Neural cell (in vitro differentiated cells): ENCODE data around the gene LDB2. TPM values are rescaled to one million over a fixed set of nuclear protein-coding genes. Genes with fewer than 3 reads are reported as not detected.

Source experiments
- H2AFZ ChIP-seq: fragments of 200-600, 300-800 bp; sonication (generic), shearing (Covaris generic); 2 replicates; pipeline ENCODE4 v1.6.0; 2014; ENCODE audit warnings: low read depth, mild to moderate bottlenecking, antibody characterized with exemption, low read length, moderate library complexity
- H3F3A ChIP-seq: fragments of 200-600 bp; shearing (Covaris generic); 2 replicates; pipeline ENCODE4 v1.6.1; 2016; ENCODE audit warnings: mild to moderate bottlenecking, moderate library complexity, mixed read lengths, antibody characterized with exemption, low read length; ENCODE audit not compliant: insufficient read depth, poor library complexity, severe bottlenecking
- H3K27ac ChIP-seq: fragments of 200-600, 300-800 bp; sonication (generic), shearing (Covaris generic); 2 replicates; pipeline ENCODE4 v1.5.1; 2014; ENCODE audit warnings: mild to moderate bottlenecking, low read length, moderate library complexity
- H3K27me3 ChIP-seq: fragments of 300-800, 200-600 bp; sonication (generic), shearing (Covaris generic); 2 replicates; pipeline ENCODE4 v1.6.0; 2014; ENCODE audit warnings: mild to moderate bottlenecking, low read depth, low read length, moderate library complexity; ENCODE audit not compliant: insufficient read depth
- H3K36me3 ChIP-seq: fragments of 300-800, 200-600 bp; sonication (generic), shearing (Covaris generic); 2 replicates; pipeline ENCODE4 v1.5.1; 2014; ENCODE audit warnings: mild to moderate bottlenecking, antibody characterized with exemption, low read length, moderate library complexity; ENCODE audit not compliant: insufficient read depth
- H3K4me2 ChIP-seq: fragments of 300-800, 200-600 bp; sonication (generic), shearing (Covaris generic); 2 replicates; pipeline ENCODE4 v1.6.0; 2014; ENCODE audit warnings: mild to moderate bottlenecking, low read length
- H3K4me3 ChIP-seq: fragments of 300-800, 200-600 bp; sonication (generic), shearing (Covaris generic); 2 replicates; pipeline ENCODE4 v1.5.1; 2014; ENCODE audit warnings: mild to moderate bottlenecking, low read length, moderate library complexity
- H3K79me2 ChIP-seq: fragments of 200-600 bp; shearing (Covaris generic); replicated peaks from 2 replicates; pipeline ENCODE4 v1.6.0; 2014; ENCODE audit warnings: mild to moderate bottlenecking, low read length, moderate library complexity; ENCODE audit not compliant: insufficient read depth
- H3K9ac ChIP-seq: fragments of 300-800, 200-600 bp; sonication (generic), shearing (Covaris generic); 2 replicates; pipeline ENCODE4 v1.6.1; 2016; ENCODE audit warnings: mild to moderate bottlenecking, low read length, mixed read lengths
- H3K9me2 ChIP-seq: fragments of 200-600 bp; shearing (Covaris generic); 2 replicates; pipeline ENCODE4 v1.6.1; 2016; ENCODE audit warnings: mild to moderate bottlenecking, low read length, mixed read lengths; ENCODE audit not compliant: insufficient read depth
- H3K9me3 ChIP-seq: fragments of 200-600, 300-800 bp; sonication (generic), shearing (Covaris generic); 2 replicates; pipeline ENCODE4 v1.6.1; 2016; ENCODE audit warnings: mild to moderate bottlenecking, mixed run types, low read length, moderate library complexity, mixed read lengths
- H4K20me1 ChIP-seq: fragments of 200-600 bp; shearing (Covaris generic); 2 replicates; pipeline ENCODE4 v1.6.1; 2016; ENCODE audit warnings: mild to moderate bottlenecking, mixed run types; ENCODE audit not compliant: insufficient read depth
- EP300 ChIP-seq: fragments of 450-650 bp; conservative IDR thresholded peaks from 2 replicates; pipeline ENCODE4 v1.6.1; 2014; ENCODE audit warnings: antibody characterized with exemption, mild to moderate bottlenecking, moderate library complexity; ENCODE audit not compliant: poor library complexity, severe bottlenecking
- EZH2 ChIP-seq: fragments of 200-600, 300-800 bp; shearing (Covaris generic), sonication (generic); IDR thresholded peaks from 2 replicates; pipeline ENCODE4 v1.6.1; 2014; ENCODE audit warnings: antibody characterized with exemption, low read length, borderline replicate concordance, mild to moderate bottlenecking; ENCODE audit not compliant: insufficient read depth, poor library complexity, severe bottlenecking
- MXI1 ChIP-seq: fragments of 450-650 bp; conservative IDR thresholded peaks from 2 replicates; pipeline ENCODE4 v1.6.1; 2014; ENCODE audit warnings: antibody characterized with exemption, mild to moderate bottlenecking; ENCODE audit not compliant: poor library complexity, severe bottlenecking
- POLR2AphosphoS5 ChIP-seq: IDR thresholded peaks from 2 replicates; pipeline ENCODE4 v1.6.1; 2012
- RAD21 ChIP-seq: fragments of 450-650 bp; conservative IDR thresholded peaks from 2 replicates; pipeline ENCODE4 v1.6.1; 2014; ENCODE audit warnings: antibody characterized with exemption, mild to moderate bottlenecking, moderate library complexity
- SMC3 ChIP-seq: fragments of 450-650 bp; conservative IDR thresholded peaks from 2 replicates; pipeline ENCODE4 v1.6.1; 2014; ENCODE audit warnings: antibody characterized with exemption, mild to moderate bottlenecking, moderate library complexity; ENCODE audit not compliant: poor library complexity
- TAF1 ChIP-seq: IDR thresholded peaks from 2 replicates; pipeline ENCODE4 v1.6.1; 2012; ENCODE audit warnings: low read depth
- polyA plus RNA-seq: library from polyadenylated mRNA; depleted of rRNA; stranded (reverse); fragments of >200 nt; gene quantifications from 2 replicates; pipeline ENCODE4 v1.2.3, GENCODE V29; 2014
- TF ChIP-seq, protein P1 (sequence below): fragments of 450-650 bp; IDR thresholded peaks from 2 replicates; pipeline ENCODE4 v1.5.1; 2014; ENCODE audit warnings: antibody characterized with exemption, mild to moderate bottlenecking, moderate library complexity; ENCODE audit not compliant: poor library complexity, severe bottlenecking
- TF ChIP-seq, protein P2 (sequence below): IDR thresholded peaks from 2 replicates; pipeline ENCODE4 v1.6.1; 2012; ENCODE audit warnings: borderline replicate concordance

Gene LDB2
- polyA plus RNA-seq, 1 donor from 2014 or later: 58.9 TPM

- H3K27me3 ChIP-seq: no peaks in the 10 kb centered on the region
- H3K36me3 ChIP-seq: no peaks in the 10 kb centered on the region
- H4K20me1 ChIP-seq: no peaks in the 10 kb centered on the region
- no peaks in the 10 kb centered on the region for H3F3A ChIP-seq
- H3K9ac ChIP-seq: no peak overlapping the region
- no peak overlapping the region for H2AFZ ChIP-seq
- TF ChIP-seq POLR2AphosphoS5 (no peak), RAD21 (no peak), EP300 (no peak), SMC3 (no peak), EZH2 (no peak), TAF1 (no peak), MXI1 (no peak)
- TF ChIP-seq, protein P1, sequence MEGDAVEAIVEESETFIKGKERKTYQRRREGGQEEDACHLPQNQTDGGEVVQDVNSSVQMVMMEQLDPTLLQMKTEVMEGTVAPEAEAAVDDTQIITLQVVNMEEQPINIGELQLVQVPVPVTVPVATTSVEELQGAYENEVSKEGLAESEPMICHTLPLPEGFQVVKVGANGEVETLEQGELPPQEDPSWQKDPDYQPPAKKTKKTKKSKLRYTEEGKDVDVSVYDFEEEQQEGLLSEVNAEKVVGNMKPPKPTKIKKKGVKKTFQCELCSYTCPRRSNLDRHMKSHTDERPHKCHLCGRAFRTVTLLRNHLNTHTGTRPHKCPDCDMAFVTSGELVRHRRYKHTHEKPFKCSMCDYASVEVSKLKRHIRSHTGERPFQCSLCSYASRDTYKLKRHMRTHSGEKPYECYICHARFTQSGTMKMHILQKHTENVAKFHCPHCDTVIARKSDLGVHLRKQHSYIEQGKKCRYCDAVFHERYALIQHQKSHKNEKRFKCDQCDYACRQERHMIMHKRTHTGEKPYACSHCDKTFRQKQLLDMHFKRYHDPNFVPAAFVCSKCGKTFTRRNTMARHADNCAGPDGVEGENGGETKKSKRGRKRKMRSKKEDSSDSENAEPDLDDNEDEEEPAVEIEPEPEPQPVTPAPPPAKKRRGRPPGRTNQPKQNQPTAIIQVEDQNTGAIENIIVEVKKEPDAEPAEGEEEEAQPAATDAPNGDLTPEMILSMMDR: no peak
- TF ChIP-seq, protein P2, sequence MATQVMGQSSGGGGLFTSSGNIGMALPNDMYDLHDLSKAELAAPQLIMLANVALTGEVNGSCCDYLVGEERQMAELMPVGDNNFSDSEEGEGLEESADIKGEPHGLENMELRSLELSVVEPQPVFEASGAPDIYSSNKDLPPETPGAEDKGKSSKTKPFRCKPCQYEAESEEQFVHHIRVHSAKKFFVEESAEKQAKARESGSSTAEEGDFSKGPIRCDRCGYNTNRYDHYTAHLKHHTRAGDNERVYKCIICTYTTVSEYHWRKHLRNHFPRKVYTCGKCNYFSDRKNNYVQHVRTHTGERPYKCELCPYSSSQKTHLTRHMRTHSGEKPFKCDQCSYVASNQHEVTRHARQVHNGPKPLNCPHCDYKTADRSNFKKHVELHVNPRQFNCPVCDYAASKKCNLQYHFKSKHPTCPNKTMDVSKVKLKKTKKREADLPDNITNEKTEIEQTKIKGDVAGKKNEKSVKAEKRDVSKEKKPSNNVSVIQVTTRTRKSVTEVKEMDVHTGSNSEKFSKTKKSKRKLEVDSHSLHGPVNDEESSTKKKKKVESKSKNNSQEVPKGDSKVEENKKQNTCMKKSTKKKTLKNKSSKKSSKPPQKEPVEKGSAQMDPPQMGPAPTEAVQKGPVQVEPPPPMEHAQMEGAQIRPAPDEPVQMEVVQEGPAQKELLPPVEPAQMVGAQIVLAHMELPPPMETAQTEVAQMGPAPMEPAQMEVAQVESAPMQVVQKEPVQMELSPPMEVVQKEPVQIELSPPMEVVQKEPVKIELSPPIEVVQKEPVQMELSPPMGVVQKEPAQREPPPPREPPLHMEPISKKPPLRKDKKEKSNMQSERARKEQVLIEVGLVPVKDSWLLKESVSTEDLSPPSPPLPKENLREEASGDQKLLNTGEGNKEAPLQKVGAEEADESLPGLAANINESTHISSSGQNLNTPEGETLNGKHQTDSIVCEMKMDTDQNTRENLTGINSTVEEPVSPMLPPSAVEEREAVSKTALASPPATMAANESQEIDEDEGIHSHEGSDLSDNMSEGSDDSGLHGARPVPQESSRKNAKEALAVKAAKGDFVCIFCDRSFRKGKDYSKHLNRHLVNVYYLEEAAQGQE: no peak
- no peak overlapping the region for H3K4me2 ChIP-seq
- no peak overlapping the region for H3K27ac ChIP-seq
- H3K79me2 ChIP-seq: no peaks in the 10 kb centered on the region
- H3K4me3 ChIP-seq: no peak overlapping the region
- H3K9me2 ChIP-seq: no peaks in the 10 kb centered on the region
- no peaks in the 10 kb centered on the region for H3K9me3 ChIP-seq
These were observed 314.7 kb downstream of the LDB2 start for GRCh38 chr4:16583764-16584163.

DNA sequence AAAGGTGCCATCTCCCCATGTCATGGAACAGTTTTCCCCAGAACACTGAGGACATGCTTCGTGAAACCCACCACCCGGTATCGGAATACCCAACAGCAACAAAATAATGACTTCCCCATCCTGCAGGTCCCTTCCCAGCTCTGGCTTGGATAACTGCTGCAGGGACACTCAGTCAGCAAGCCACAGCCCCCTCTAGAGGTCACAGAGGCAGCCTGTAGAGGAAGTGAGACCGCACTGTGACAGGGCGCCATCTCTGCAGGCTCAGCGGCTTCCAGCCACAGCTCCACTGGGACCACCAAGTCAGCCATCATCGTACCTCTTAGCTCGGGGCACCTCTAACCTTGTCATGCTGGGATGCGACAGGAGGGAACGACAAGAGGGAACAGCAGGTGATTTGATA is 315.9 kb downstream of the LDB2 start:
- Histone ChIP-seq H3K79me2 (no peaks in the 10 kb centered on the region), H3K4me2 (no peak overlapping the region), H3F3A (no peaks in the 10 kb centered on the region), H2AFZ (no peak overlapping the region), H3K27me3 (no peaks in the 10 kb centered on the region), H3K9ac (no peak overlapping the region), H3K4me3 (no peak overlapping the region), H3K27ac (no peak overlapping the region), H3K36me3 (no peaks in the 10 kb centered on the region), H4K20me1 (no peaks in the 10 kb centered on the region), H3K9me3 (no peaks in the 10 kb centered on the region), H3K9me2 (no peaks in the 10 kb centered on the region)
- TF ChIP-seq SMC3: no peak
- TF ChIP-seq, protein P2: no peak
- no peak for TF ChIP-seq EZH2
- no peak for TF ChIP-seq EP300
- TF ChIP-seq RAD21: no peak
- no peak for TF ChIP-seq MXI1
- TF ChIP-seq TAF1: no peak
